Measurements from ENCODE around the gene MYBPH.

GRCh38 chr1:203161175-203161574 is 14.5 kb downstream of the MYBPH start:
- TF ChIP-seq CTCF (IDR thresholded peaks at IDR 0.05; ENCODE audit: low read depth, low read length) (no peak), POLR2A (IDR thresholded peaks at IDR 0.05; ENCODE audit: extremely low read depth, insufficient read length) (no peak), MYC (IDR thresholded peaks at IDR 0.05; ENCODE audit: low read depth, low read length) (no peak)
- TF ChIP-seq, protein P1, sequence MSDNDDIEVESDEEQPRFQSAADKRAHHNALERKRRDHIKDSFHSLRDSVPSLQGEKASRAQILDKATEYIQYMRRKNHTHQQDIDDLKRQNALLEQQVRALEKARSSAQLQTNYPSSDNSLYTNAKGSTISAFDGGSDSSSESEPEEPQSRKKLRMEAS (IDR thresholded peaks at IDR 0.05; ENCODE audit: low read depth, low read length), result no peak
